Neutrophil (primary cell): ENCODE data around the gene NGLY1.
A peak's percentile ranks its signal among the peaks of the same experiment; 100 is the strongest.

Experiments used
- H3K27ac ChIP-seq: fragments of 200-600 bp; sonication (generic); 2 replicates; pipeline ENCODE4 v1.5.1; 2016; ENCODE audit warnings: mild to moderate bottlenecking, moderate library complexity
- H3K27me3 ChIP-seq: fragments of 200-600 bp; sonication (generic); 2 replicates; pipeline ENCODE4 v1.6.0; 2016; ENCODE audit warnings: mild to moderate bottlenecking
- H3K36me3 ChIP-seq: fragments of 200-600 bp; sonication (generic); 2 replicates; pipeline ENCODE4 v1.5.1; 2017
- H3K4me1 ChIP-seq, 2 experiments: fragments of 200-600 bp in 1 of 2; sonication (generic) in 1 of 2; 1 replicate in 1 of 2; 2 replicates in 1 of 2; pipeline versions ENCODE4 v1.5.1 to v1.6.1; 2013 to 2016; ENCODE audit warnings: low read depth in 1 of 2, low read length in 1 of 2, mild to moderate bottlenecking in 1 of 2, moderate library complexity in 1 of 2; ENCODE audit not compliant: control insufficient read depth in 1 of 2, insufficient read depth in 1 of 2
- H3K4me3 ChIP-seq, 2 experiments: fragments of 200-600 bp in 1 of 2; sonication (generic) in 1 of 2; 1 replicate in 1 of 2; 2 replicates in 1 of 2; pipeline ENCODE4 v1.5.1; 2013 to 2016; ENCODE audit warnings: low read depth in 1 of 2, low read length in 1 of 2, mild to moderate bottlenecking in 1 of 2, moderate library complexity in 1 of 2
- H3K9me3 ChIP-seq: fragments of 200-600 bp; sonication (generic); 2 replicates; pipeline ENCODE4 v1.5.1; 2016
- CTCF ChIP-seq: fragments of 200-600 bp; sonication (generic); IDR thresholded peaks from 2 replicates; pipeline ENCODE4 v1.5.1; 2016; ENCODE audit warnings: antibody characterized with exemption

NGLY1 gene

GRCh38 chr3:25748189-25748588, 35.1 kb downstream of the NGLY1 start:
- no peak for TF ChIP-seq CTCF
- no peak overlapping the region for H3K27ac ChIP-seq
- peaks cover 13 to 19% of the 10 kb centered on the region in 2 experiments for H3K4me1 ChIP-seq

GRCh38 chr3:25747033-25747432, 36.2 kb downstream of the NGLY1 start:
- TF ChIP-seq CTCF, result no peak
- H3K36me3 ChIP-seq, result peaks cover 34% of the 10 kb centered on the region
- no peaks in the 10 kb centered on the region for H3K27me3 ChIP-seq

More at GRCh38 chr3:25748189-25748588, 35.1 kb downstream of the NGLY1 start:
- Histone ChIP-seq H3K9me3 (no peaks in the 10 kb centered on the region), H3K36me3 (peaks cover 31% of the 10 kb centered on the region), H3K27me3 (no peaks in the 10 kb centered on the region), H3K4me3 (no peak overlapping the region)

GRCh38 chr3:25744470-25744869, 38.8 kb downstream of the NGLY1 start:
- no peak for TF ChIP-seq CTCF
- Histone ChIP-seq H3K9me3 (no peaks in the 10 kb centered on the region), H3K36me3 (peaks cover 26% of the 10 kb centered on the region), H3K27me3 (no peaks in the 10 kb centered on the region), H3K4me3 (no peak overlapping the region), H3K27ac (no peak overlapping the region), H3K4me1 (peaks cover 7 to 12% of the 10 kb centered on the region in 2 experiments)

More at GRCh38 chr3:25747033-25747432, 36.2 kb downstream of the NGLY1 start:
- no peak overlapping the region for H3K4me3 ChIP-seq
- H3K27ac ChIP-seq, result peak overlapping the region; percentile 45
- no peaks in the 10 kb centered on the region for H3K9me3 ChIP-seq
- peaks cover 13 to 19% of the 10 kb centered on the region in 2 experiments for H3K4me1 ChIP-seq

GRCh38 chr3:25728101-25728500, 55.1 kb downstream of the NGLY1 start:
- H3K4me1 ChIP-seq, result peaks cover 0 to 5% of the 10 kb centered on the region in 2 experiments
- no peaks in the 10 kb centered on the region for H3K27me3 ChIP-seq
- TF ChIP-seq CTCF, result no peak
- H3K36me3 ChIP-seq, result peaks cover 79% of the 10 kb centered on the region
- H3K9me3 ChIP-seq, result no peaks in the 10 kb centered on the region
- H3K27ac ChIP-seq, result no peak overlapping the region
- no peak overlapping the region for H3K4me3 ChIP-seq

- H3K4me3 ChIP-seq, result no peak overlapping the region
- no peak overlapping the region for H3K27ac ChIP-seq
- H3K9me3 ChIP-seq, result no peaks in the 10 kb centered on the region
- H3K4me1 ChIP-seq, result no peaks in the 10 kb centered on the region
- H3K27me3 ChIP-seq, result no peaks in the 10 kb centered on the region
- H3K36me3 ChIP-seq, result peaks cover 76% of the 10 kb centered on the region
- no peak for TF ChIP-seq CTCF
Observed at GRCh38 chr3:25727316-25727715, 55.9 kb downstream of the NGLY1 start.

GRCh38 chr3:25725810-25726209, 57.4 kb downstream of the NGLY1 start:
- no peak overlapping the region for H3K27ac ChIP-seq
- peaks cover 71% of the 10 kb centered on the region for H3K36me3 ChIP-seq
- no peaks in the 10 kb centered on the region for H3K27me3 ChIP-seq
- H3K4me3 ChIP-seq, result no peak overlapping the region
- no peaks in the 10 kb centered on the region for H3K9me3 ChIP-seq
- no peaks in the 10 kb centered on the region for H3K4me1 ChIP-seq
- TF ChIP-seq CTCF, result no peak
